NCI-H446 treated with DMSO at 0.1 percent for 48 hours (cell line): ENCODE measurements around the gene TM2D1.
"Not testable (repeated sequence)": the region's sequence is repeated elsewhere in the genome, so short reads cannot be mapped to it uniquely, and the experiment has no call there.

Experiments
- DNase-seq: peaks from one replicate; lab custom pipeline; 2025; lab: John Stamatoyannopoulos, UW

The TM2D1 gene

DNA sequence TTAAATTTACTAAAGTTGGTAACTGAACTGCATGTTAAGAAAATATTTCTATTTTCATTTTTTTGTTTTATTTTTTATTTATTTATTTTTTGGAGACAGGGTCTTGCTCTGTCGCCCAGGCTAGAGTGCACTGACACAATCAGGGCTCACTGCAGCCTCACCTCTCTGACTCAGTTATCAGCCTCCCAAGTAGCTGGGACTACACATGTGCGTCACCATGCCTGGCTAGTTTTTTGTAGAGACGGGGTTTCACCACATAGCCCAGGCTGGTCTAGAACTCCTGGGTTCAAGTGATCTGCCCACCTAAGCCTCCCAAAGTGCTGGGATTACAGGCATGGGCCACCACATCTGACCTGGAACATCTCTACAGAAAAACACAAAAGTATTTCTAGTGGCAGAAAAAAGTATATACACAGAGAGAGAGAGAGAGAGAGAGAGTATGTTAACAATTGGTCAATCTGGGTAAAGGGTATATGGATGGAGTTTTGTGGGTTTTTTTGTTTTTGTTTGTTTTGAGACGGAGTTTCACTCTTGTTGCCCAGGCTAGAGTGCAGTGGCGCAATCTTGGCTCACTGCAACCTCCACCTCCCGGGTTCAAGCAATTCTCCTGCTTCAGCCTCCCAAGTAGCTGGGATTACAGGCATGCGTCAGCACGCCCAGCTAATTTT, 5.8 kb downstream of the TM2D1 start:
- not testable (repeated sequence) for DNase-seq

DNA sequence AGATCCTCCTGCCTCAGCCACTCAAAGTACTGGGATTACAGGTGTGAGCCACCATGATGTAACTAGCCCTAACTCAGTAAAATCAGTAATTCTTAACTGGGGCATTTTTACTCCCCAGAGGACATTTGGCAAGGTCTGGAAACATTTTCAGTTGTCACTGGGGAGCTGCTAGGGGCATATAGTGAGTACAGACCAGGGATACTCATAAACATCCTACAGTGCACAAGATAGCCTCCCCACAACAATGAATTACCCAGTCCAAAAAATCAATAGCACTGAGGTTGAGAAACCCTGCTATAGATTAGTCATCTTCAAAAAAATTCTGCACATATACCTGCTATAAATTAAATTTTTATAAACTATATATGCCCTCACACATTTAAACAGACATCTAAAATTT, 13.0 kb downstream of the TM2D1 start:
- DNase-seq = no peak

DNA sequence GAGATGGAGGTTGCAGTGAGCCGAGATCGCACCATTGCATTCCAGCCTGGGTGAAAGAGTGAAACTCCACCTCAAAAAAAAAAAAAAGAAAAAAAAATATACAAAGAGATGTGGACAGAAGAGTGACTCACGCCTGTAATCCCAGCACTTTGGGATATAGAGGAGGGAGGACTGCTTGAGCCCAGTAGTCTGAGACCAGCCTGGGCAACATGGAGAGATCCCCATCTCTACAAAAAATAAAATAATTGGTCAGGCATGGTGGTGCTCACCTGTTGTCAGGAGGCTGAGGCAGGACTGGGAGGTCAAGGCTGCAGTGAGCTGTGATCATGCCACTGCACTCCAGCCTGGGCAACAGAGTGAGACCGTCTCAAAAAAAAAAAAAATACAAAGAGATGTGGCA, 13.7 kb downstream of the TM2D1 start:
- not testable (repeated sequence) for DNase-seq

DNA sequence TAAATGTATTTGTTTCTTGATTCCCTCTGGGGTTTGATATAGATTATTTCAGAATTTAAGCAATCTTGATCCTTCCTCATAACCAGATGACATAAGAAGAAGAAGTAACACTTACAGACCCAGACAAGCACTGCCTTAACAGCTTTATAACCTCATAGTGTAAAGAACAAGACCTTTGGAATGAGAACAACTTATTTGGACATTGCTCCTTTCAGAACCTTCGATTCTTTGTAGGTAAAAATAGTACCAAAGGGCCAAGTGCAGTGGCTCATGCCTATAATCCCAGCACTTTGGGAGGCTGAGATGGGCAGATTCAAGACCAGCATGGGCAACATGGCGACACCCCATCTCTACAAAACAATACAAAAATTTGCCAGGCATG, 15.0 kb downstream of the TM2D1 start:
- DNase-seq = no peak

DNA sequence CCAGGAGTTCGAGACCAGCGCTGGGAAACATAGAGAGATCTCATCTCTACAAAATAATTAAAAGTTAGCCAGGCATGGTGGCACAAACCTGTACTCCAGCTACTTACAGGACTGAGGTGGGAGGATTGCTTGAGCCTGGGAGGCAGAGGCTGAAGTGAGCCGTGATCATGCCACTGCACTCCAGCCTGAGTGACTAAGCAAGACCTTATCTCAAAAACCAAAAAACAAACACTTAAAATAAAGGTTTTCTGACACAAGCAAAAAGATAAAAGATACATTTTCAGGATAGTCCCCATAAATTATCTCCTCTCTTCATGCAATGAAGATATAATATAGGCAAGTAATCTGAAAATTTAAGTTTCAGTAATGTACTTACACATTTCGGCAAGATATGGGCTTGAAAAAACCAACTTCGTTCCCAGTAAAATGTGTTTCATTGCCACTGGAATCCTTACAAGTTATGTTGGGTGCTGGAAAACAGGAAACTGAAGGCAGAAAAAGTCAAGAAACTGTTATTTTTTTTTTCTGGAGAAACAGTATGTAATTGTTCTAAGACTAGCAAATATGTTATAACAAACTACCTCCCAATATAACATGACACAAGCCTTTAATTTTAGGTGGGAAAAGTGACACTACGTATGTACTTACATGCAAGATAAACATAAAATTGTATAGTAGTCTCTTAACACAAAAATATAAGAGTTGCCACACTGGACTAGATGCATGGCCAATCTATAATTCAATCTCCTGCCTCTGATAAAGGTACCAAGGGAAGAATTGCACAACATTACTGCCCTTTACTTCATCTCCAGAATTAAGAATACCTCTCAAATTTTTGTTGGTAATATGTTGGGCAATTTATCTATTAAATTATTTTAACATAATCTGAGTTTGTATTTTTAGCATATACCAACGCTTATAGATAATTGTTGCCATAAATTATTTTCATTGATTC, 15.7 kb downstream of the TM2D1 start:
- DNase-seq = no peak

DNA sequence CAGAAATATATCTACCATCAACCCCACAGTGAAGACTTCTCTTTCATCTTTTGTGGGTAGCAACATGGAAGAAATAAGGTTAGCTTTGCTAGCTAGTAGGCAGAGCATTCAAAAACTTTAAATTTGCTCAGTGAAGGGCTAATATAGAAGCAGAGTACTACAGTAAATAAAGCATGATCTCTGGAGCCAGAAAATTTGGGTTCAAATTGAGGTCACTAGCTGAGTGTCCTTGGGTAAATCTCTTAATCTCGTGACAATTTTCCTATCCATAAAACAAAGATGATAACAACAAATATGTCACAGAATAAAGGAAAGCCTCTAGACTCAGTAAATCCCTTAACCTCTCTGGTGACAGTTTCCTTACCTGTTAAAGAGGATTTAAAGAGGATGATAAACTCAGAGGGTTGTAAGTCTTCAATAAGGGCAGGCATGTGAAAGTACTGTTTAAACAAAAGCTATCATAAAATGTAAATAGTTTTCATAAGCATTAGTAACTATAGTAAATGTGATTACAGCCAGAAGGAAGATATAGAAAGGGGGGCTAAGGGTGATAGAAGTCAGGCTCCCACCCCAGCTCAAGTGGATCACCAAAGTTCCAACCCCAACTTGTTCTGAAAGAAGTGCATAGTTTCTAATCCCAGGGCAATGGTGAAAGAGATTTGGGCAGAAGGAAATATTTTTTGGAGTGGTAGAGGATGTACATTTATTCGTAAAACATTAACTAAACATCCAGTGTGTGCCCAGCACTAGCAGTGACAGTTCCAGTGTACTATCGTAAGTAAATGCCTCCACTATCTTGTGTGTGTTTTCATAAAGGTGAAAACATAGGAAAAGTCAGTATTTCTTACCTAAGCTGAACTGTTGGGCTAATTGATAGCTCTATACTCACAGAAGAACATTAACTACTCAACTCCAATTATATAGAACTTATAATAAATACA, 24.8 kb downstream of the TM2D1 start:
- no peak for DNase-seq

DNA sequence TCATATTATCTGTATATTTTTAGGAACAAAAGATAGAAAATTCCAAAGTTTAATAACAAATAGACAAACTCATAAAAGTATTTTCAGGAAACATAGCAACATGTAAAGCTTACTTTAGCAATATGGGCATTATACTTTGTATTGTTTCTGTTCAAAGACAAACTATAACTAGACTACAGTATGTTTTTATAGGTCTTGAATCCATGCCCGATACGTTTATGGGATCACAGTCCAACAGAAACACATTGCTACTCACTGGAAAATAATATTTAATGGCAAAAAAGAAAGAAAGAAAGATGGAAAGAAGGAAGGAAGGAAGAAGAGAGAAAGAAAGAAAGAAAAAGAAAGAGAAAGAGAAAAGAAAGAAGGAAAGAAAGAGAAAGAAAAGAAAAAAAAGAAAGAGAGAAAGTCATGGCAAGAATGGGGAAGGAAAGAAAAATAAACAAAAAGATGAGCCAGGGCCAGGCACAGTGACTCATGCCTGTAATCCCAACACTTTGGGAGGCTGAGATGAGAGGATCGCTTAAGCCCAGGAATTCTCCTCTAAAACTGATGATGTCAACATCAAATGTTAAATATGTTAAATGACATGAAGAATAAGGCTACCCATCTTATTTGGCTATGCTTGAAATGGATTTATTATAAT, 32.7 kb downstream of the TM2D1 start:
- DNase-seq = no peak

DNA sequence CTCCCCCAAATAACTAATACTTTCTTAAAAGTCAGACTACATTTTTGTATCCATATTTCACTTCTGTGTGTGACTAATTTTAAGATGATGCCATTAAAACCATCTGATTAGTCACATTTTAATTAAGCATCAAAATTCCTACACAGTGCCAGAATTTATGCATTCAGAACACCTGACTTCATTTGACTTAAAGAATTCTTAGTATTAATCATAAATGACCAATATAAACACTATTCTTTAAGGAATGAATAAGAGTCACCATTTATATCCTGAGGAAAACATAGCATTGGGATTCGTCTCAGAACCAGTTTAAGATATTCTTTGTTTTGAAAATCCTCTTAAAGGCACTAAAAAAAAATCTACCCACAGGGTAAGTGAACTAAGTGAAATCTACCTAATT, 37.0 kb downstream of the TM2D1 start:
- no peak for DNase-seq

DNA sequence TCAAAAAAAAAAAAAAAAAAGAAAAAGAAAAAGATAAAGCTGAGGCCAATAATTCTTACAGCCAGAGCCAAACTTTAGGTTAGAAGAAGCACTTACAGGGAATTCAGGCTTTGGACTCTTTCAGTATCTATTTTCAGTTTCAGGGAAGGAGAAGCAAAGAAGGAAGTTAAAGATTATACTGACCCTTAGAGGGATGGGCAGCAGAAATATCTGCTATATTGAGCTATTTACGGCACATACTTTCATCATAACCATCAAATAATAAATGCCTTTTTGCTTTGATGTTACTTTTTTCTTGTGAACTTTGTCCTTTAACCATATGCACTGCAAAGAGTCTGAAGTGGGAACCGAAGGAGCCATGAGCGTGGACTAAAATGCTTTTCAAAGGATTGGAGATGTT, 42.0 kb downstream of the TM2D1 start:
- no peak for DNase-seq

DNA sequence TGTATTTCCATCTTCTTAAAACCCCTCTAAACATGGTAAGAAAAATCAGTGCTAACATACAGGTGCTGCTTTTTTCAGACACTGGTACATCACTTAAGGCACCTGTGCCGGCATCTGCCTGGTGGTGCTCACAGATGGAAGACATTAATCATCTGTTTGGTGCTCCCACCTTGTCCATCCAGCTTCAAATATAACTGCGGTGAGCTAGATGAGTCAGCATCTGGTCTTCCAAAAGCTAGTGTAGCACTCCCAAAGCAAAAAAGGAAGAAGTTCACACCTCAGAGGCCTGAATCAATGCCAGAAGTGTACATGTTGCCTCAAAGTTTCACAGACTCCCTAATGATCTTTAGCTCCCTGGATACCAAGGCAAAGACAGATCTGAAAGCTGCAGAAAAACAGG, 44.4 kb downstream of the TM2D1 start:
- DNase-seq = no peak

DNA sequence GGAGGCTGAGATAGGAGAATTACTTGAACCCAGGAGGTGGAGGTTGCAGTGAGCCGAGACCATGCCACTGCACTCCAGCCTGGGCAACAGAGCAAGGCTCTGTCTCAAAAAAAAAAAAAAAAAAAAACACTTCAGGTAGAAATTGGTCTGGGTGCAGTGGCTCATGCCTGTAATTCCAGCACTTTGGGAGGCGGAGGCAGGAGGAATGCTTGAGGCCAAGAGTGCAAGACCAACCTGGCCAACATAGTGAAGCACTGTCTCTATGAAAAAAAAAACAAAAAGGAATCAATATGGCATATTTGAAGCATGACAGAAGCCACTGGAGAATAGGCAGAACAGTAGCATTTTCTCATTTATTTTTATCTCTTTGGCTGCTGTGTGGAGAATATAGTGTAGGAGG, 48.1 kb downstream of the TM2D1 start:
- not testable (repeated sequence) for DNase-seq

DNA sequence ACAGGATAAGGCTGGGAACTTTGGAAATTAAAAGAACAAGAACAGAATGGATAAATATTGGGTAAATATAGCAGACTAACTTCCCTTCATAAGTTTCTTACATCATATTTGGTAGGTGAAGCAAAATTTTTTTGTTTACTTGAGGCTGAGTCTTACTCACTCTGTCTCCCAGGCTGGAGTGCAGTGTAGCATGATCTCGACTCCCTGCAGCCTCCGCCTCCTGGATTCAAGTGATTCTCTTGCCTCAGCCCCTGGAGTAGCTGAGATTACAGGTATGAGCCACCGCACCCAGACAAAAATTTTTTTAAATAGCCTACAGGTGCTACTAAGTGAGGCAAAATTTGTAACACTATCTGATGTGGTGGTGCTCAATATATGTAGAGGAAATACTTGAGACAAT, 50.7 kb downstream of the TM2D1 start:
- DNase-seq = no peak

DNA sequence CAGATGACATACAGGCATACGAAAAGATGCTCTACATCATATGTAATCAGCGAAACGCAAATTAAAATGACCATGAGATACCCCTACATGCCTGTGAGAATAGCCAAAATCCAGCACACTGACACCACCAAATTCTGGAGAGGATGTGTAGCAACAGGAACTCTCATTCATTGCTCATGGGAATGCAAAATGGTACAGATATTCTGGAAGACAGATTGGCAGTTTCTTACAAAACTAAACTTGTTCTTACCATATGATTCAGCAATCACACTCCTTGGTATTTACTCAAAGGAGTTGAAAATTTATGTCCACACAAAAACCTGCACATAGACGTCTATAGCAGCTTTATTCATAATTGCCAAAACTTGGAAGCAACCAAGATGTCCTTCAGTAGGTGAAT, 52.6 kb downstream of the TM2D1 start:
- no peak for DNase-seq

DNA sequence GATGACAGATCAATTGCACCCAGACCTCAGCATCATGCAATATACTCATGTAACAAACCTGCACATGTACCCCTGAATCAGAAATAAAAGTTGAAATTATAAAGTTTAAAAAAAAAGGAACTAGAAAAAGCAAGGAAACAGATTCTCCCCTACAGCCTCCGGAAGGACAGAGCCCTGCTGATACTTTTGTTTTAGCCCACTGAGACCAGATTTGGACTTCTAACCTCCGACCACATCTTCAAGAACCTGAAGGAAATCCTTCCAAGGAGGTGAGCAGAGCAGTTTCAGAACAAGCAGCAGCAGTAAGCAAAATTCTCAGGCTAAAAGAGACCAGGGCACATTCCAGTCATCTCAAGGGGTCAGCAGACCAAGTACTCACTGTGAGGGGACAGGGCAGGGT, 54.5 kb downstream of the TM2D1 start:
- DNase-seq = no peak

DNA sequence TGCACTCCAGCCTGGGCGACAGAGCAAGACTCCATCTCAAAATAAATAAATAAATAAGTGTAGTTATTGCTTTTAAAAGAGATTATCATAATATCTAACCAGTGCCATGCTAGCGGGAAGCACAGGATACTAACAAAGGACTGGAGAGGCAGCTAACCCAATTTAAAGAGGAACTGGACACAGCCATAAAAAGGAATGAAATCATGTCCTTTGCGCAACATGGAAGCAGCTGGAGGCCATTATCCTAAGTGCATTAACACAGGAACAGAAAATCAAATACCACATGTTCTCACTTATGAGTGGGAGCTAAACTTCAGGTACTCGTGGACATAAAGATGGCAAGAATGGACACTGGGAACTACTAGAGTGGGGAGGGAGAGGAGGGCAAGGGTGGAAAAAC, 54.9 kb downstream of the TM2D1 start:
- no peak for DNase-seq

DNA sequence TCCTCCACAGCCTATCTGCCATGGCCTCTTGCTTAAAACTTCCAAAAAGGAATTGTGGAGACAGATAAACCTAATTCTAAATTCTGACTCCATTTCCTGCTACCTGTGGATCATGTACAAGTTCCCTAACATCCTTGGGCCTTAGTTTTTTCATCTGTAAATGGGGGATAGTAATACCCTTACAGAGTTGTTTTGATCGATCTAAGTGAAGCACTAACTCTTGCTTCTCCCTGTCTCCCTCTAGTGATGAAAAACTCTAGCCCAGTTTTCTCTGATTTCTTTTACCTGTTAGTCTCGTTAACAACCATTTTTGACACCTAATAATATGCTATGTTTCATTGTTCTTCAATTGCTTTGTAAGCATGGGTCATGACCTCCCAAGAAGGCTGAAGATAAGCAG, 65.9 kb downstream of the TM2D1 start:
- no peak for DNase-seq

DNA sequence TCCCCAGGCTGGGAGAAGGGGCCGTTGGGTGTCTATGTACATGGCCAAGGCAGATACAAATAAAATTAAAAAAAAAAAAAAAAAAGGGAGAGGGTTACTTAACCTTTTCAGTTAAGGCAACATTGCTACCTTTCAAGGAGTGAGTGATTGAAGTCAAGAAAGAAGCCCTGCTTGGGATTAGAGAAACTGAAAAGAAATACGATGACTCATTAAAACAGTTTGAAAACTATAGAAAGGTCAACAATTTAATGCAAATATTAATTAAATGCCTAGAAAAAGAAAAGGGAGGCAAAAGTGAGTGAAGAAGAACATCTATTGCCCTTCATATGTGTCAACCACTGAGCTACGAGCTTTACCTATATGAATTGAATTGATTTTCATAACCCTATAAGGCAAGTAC, 69.5 kb downstream of the TM2D1 start:
- no peak for DNase-seq

DNA sequence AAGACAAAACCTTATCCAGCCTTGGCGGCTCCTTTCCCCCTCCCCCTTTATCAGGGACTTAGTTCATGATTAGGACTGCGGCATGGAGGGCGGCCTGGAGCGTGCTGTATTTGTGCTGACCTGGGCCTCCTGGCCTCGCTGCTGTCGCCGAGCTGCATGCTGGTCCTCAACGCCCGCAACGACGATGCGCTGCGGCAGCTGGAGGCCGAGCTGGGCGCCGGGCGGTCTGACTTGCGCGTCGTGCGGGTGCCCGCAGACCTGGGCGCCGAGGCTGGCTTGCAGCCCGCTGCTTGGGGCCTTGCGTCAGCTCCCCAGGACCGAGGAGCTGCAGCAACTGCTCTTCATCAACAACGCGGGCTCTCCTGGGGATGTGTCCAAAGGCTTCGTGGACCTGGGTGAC, 70.9 kb downstream of the TM2D1 start:
- no peak for DNase-seq

DNA sequence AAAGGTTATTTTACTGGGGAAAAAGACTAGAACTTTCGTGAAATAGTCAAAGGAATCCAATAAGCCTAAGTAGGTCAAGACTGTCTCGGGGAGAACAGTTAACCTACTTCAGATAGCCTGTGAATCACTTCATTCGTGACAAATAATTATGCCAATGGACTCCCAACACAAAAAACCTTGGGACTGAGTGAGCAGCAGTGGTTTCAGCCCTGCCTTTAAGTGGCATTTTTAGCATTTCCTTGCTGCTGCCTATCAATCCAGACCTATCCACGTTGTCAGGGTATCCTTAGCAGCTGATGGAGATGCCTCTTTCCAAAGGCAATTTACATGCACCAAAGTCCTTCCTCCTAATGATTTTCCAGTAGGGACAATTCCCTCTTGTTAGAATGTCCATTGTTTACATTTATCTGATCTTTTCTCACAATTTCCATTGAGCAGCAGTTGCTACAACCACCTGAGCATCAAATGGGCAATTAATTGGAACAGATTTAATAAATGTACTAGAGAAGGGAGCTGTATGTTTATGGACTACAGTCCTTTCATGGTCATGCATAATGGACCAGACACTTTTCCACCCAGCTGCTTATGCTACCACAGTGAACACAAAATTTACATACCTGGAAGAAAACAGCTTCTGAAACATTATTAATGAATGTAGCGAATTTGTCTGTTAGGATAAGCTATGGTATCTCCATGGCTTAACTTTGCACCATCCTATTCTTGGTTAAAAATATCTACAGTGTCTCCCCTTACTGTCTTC, 75.8 kb downstream of the TM2D1 start:
- no peak for DNase-seq

DNA sequence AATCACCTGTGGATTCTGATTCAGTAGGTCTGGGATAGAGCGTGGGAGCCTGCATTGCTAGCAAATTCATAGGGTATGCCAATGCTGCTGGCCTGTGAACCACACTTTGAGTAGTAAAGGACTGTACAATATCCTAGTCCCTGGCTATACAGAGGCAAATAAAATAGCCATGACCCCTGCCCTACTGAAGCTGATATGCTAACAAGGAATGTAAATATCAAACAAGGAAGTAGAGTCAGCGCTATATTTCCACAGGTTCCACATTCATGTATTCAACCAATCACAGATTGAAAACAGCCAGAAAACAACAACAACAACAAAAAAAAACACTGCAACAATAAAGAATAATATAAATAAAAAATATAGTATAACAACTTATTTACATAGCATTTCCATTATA, 77.8 kb downstream of the TM2D1 start:
- DNase-seq = no peak

DNA sequence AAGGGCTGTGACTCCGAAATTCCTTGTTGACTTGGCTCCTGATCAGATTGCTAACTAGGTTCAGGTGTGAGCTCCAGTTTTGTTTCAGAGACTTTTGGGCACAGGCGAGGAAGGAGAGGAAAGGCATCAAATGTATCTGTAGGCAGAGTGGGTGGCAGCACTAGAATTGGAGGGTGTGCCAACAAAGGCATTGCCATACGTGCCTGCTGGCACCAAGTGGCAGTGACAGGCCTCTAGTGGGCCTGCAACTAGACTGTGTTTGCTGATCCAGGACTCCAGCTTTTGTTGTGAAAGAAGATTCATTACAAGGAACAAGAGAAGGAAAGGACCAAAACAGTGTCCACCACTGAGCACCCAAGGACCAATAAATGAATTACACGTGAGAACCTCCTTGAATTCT, 79.5 kb downstream of the TM2D1 start:
- DNase-seq = no peak
